ENCODE data around the gene LYRM7.
A peak's percentile ranks its signal among the peaks of the same experiment; 100 is the strongest.
"Not testable (repeated sequence)": the region's sequence is repeated elsewhere in the genome, so short reads cannot be mapped to it uniquely, and the experiment has no call there.

Gene LYRM7

GRCh38 chr5:131221888-131222287 lies 51.1 kb downstream of the LYRM7 start:
- DNase-seq, result no peak

- DNase-seq, result no peak
These were observed 52.0 kb downstream of the LYRM7 start for GRCh38 chr5:131222731-131223130.

GRCh38 chr5:131223751-131224386 lies 53.1 kb downstream of the LYRM7 start:
- DNase-seq, result no peak

GRCh38 chr5:131224387-131225201 lies 53.9 kb downstream of the LYRM7 start:
- no peak for DNase-seq

GRCh38 chr5:131225282-131225974 lies 54.7 kb downstream of the LYRM7 start:
- no peak for DNase-seq

GRCh38 chr5:131226899-131227298 lies 56.2 kb downstream of the LYRM7 start:
- DNase-seq, result no peak

GRCh38 chr5:131228646-131229045 lies 57.9 kb downstream of the LYRM7 start:
- no peak for DNase-seq

- DNase-seq, result no peak
These were observed 58.9 kb downstream of the LYRM7 start for GRCh38 chr5:131229623-131230022.

GRCh38 chr5:131230406-131230805 lies 59.7 kb downstream of the LYRM7 start:
- DNase-seq, result peak in 1 of 3 experiments; percentile 0

GRCh38 chr5:131239686-131240085 lies 68.9 kb downstream of the LYRM7 start:
- DNase-seq, result no peak

- no peak for DNase-seq
These were observed 72.0 kb downstream of the LYRM7 start for GRCh38 chr5:131242728-131243255.

- DNase-seq, result no peak
These were observed 74.6 kb downstream of the LYRM7 start for GRCh38 chr5:131245312-131245711.

- no peak for DNase-seq
These were observed 75.2 kb downstream of the LYRM7 start for GRCh38 chr5:131245948-131246347.

- no peak for DNase-seq
These were observed 75.8 kb downstream of the LYRM7 start for GRCh38 chr5:131246504-131246903.

GRCh38 chr5:131250751-131251475 lies 80.2 kb downstream of the LYRM7 start:
- DNase-seq, result no peak

- no peak for DNase-seq
These were observed 82.1 kb downstream of the LYRM7 start for GRCh38 chr5:131252824-131253171.

- DNase-seq, result not testable (repeated sequence)
These were observed 83.3 kb downstream of the LYRM7 start for GRCh38 chr5:131254025-131254424.

- no peak for DNase-seq
These were observed 84.0 kb downstream of the LYRM7 start for GRCh38 chr5:131254741-131255140.
